Choroid plexus epithelial cell (primary cell): ENCODE data around the gene DPH3.
A peak's percentile ranks its signal among the peaks of the same experiment; 100 is the strongest.

Source experiments
- DNase-seq: peaks from one replicate; pipeline ENCODE4 v3.0.0-alpha.2; 2010; ENCODE audit warnings: low read depth
- H3K4me3 ChIP-seq: 2 replicates; pipeline ENCODE4 v1.5.1; 2011; ENCODE audit warnings: low read depth, mild to moderate bottlenecking, control low read depth, low read length, moderate library complexity
- TF ChIP-seq, protein P1 (sequence below): conservative IDR thresholded peaks from 2 replicates; pipeline ENCODE4 v1.5.1; 2011; ENCODE audit warnings: low read depth, mild to moderate bottlenecking, control low read depth, inconsistent platforms, low read length, moderate library complexity

DPH3 gene

DNA sequence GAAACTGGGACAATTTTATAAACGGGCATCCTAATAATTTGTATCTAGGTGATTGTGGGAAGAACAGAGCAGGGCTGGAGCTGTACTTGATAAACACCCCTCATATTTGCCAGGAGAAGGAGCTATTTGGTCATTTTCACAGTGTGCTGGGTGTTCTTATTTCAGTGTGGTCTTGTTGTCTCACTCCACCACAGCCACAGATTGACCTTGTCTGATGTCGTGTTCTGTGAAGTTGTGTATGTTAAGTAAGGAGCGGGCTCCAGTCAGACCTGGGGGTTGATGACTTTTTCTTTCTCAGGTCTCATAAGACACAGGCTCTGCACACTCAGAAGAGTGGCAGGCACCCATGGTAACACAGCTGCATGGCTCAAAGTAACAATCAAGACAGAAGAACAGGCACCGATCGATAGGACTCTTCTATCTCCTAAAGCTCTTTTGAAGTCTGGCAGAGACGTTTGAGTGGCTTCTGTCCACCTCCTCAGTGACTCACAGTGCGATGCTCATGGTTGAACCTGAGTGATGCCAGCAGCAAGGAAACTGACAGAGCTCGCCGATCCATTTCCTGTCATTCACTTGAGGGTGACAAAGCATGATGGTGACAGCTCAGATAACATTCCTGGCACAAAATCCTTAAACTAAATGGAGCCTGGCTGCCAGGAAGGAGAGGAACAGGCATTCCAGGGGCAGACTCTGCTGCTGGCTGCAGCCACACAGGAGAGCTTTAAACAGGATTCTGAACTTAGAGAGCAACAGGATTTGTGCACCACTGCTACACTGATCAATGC, 20.8 kb downstream of the DPH3 start:
- TF ChIP-seq, protein P1, sequence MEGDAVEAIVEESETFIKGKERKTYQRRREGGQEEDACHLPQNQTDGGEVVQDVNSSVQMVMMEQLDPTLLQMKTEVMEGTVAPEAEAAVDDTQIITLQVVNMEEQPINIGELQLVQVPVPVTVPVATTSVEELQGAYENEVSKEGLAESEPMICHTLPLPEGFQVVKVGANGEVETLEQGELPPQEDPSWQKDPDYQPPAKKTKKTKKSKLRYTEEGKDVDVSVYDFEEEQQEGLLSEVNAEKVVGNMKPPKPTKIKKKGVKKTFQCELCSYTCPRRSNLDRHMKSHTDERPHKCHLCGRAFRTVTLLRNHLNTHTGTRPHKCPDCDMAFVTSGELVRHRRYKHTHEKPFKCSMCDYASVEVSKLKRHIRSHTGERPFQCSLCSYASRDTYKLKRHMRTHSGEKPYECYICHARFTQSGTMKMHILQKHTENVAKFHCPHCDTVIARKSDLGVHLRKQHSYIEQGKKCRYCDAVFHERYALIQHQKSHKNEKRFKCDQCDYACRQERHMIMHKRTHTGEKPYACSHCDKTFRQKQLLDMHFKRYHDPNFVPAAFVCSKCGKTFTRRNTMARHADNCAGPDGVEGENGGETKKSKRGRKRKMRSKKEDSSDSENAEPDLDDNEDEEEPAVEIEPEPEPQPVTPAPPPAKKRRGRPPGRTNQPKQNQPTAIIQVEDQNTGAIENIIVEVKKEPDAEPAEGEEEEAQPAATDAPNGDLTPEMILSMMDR = no peak

DNA sequence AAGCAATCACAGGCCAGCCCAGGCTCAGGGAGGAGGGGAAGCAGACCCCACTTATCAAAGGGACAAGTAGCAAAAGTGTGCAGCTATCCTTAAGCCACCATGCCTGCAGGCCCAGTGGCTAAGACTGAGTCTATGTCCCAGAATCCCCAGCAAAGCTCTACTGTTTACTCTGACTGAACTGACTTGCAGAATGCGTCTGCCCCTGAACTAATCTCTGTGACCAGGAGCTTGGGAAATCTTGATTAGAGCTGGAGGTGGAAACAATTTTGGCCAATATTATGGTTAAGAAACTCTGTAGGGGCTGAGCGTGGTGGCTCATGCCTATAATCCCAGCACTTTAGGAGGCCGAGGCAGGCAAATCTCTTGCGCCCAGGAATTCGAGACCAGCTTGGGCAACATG, 22.6 kb downstream of the DPH3 start:
- no peak for DNase-seq
- TF ChIP-seq, protein P1 = no peak

More for the DNA sequence above, 20.8 kb downstream of the DPH3 start:
- no peak overlapping the region for H3K4me3 ChIP-seq
- peak; percentile 55 for DNase-seq

DNA sequence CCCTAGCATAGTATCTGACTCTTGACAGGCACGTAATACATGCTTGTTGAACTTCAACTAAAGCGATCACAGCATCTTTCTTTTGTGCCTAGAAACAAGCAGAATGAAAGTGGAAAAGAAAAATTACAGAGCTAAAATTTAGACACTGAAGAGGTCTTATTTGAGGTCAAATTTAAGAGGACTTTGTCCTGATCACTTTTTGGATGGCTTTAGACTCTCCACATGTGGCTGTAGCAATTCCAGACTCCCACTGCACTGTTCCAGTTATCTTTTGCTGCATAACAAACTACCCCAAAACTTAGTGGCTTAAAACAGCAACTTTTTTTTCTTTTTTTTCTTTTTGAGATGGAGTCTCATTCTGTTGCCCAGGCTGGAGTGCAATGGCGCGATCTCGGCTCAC, 23.5 kb downstream of the DPH3 start:
- TF ChIP-seq, protein P1 = no peak
- no peak for DNase-seq
- no peak overlapping the region for H3K4me3 ChIP-seq

More for the DNA sequence above, 22.6 kb downstream of the DPH3 start:
- no peak overlapping the region for H3K4me3 ChIP-seq

DNA sequence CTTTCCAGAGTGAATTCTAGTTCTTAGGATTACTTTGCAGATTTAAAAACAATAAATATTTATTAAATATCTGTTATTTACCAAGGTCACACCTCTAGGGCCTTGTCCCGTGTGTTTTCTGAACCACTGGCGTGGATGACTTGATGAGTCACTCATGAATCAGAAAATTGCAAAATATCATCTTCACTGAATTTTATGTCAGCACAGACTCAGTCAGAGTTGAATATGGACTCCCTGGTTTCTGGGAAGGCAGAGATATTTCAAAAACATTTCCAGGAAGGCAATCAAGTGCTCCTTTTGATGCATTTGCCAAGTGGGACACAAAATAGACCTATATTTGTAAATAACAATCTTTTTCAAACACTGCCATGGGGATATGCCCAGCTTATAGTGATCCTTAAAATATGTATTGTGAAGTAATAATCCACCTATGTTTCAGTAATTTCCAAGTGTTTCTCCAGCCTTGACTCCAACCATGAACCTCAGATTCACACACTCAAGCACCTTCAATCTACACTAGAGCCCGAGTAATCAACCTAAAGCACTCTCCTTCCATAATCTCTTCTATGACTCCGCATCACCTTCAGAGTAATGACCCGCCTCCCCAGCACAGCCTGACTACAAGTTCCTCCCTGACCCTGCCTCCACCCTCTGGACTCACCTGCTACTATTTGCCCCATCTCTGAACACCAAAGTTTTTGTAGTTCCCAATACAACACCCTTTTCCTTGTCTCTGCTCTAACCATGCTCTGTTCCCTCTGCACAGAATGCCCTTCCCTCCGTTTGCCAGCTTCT, 24.3 kb downstream of the DPH3 start:
- peak; percentile 82 for DNase-seq

DNA sequence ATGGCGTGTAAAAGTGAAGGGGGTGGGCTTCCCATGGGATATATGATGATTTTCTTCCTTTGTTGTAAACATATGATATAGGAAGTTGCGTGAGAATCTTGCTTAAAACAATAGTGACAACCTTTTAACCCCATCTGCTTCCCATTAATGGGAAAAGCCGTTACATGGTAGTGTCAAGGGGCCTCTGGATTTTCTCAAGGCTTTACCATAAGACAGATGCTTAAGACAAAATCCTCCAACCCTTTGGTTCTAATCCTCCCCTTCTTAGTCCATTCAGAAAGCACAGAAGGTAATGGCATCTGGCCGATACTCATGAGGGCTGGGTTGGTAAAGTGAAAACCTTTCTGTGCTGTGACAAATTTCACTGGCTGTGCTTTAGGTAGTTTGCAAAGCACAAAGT, 25.0 kb downstream of the DPH3 start:
- DNase-seq = no peak
- TF ChIP-seq, protein P1 = no peak
- no peak overlapping the region for H3K4me3 ChIP-seq

More for the DNA sequence above, 24.3 kb downstream of the DPH3 start:
- no peak overlapping the region for H3K4me3 ChIP-seq
- TF ChIP-seq, protein P1 = no peak

DNA sequence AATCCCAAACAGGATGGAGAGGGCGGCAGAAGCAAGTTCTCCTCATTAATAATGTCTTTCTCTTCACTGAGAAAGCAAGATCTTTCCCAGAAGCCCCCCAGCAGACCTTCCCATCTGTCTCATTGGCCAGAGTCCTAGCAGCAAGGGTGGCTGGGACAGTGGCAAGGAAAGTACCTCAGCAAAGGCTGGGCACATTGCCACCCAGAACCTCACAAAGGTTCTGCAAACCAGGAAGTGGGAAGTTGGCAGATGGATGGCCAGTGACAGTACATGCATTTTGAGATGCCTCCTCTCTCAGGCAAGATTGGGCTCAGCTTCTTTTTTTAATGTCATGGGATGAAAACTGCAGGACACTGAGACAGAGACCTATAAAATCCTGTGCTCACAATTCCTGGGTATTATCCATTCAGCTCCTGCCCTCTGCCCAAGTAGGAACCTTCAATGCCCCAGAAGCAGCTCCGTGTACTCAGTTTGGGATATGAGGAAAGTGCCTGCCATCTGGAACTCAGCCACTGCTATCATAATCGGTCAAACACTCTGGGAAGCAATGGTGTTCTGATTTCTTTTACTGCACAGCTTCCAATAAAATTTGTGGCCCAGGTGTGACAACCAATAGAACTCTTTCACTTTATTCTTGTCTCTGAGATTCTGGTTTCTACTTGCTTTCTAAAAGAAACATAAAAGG, 25.5 kb downstream of the DPH3 start:
- TF ChIP-seq, protein P1 = no peak
- DNase-seq = no peak
- H3K4me3 ChIP-seq = no peak overlapping the region
